ENCODE results near the gene TMEM255A.

The TMEM255A gene

DNA sequence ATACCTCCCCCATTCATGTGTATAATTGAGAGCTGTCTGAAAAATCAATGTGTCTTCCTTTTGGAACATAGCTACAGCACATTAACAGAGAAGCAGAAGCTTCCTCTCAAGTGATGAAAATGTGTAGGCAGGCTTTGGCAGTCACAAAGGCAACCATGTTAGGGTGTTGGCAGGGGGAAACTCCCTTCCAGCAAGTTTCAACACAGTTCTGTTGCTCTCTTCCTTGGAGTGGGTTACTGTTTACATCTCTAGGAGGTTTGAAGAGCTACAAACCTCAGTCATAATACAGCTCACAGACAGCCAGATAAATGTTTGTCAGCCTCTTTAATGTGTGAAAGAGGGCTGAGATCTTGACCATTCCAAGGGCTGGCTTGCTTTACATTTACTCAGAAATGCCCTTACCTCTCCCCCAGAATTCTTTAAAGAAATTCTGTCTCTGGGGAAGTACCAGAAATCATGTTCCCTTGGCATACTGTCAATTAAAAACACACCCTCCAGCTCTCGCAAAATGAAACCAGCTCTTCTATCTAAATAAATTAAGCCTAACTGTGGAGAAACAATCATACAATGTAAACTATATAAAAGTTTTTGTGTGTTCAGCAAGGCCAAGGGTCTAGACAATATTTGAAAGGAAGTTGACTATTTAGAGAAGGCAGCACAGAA lies 41.8 kb downstream of the TMEM255A start:
- H3K36me3 ChIP-seq (ENCODE audit: control insufficient read depth, insufficient read depth, low read length) = no peaks in the 10 kb centered on the region
- H2AFZ ChIP-seq = no peak overlapping the region
- no peaks in the 10 kb centered on the region for H3K27me3 ChIP-seq (ENCODE audit: control insufficient read depth, insufficient read depth, low read length)
- H3K4me3 ChIP-seq (ENCODE audit: low read depth, low read length) = no peak overlapping the region
- no peak overlapping the region for H3K27ac ChIP-seq
- no peak overlapping the region for H3K4me2 ChIP-seq (ENCODE audit: low read length)
- no peak overlapping the region for H3K9ac ChIP-seq
- H3K9me3 ChIP-seq (ENCODE audit: control insufficient read depth, low read length) = no peaks in the 10 kb centered on the region
- no peaks in the 10 kb centered on the region for H3K4me1 ChIP-seq
- no peaks in the 10 kb centered on the region for H3K79me2 ChIP-seq
- TF ChIP-seq, protein P1, sequence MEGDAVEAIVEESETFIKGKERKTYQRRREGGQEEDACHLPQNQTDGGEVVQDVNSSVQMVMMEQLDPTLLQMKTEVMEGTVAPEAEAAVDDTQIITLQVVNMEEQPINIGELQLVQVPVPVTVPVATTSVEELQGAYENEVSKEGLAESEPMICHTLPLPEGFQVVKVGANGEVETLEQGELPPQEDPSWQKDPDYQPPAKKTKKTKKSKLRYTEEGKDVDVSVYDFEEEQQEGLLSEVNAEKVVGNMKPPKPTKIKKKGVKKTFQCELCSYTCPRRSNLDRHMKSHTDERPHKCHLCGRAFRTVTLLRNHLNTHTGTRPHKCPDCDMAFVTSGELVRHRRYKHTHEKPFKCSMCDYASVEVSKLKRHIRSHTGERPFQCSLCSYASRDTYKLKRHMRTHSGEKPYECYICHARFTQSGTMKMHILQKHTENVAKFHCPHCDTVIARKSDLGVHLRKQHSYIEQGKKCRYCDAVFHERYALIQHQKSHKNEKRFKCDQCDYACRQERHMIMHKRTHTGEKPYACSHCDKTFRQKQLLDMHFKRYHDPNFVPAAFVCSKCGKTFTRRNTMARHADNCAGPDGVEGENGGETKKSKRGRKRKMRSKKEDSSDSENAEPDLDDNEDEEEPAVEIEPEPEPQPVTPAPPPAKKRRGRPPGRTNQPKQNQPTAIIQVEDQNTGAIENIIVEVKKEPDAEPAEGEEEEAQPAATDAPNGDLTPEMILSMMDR (IDR thresholded peaks at IDR 0.05) = no peak

DNA sequence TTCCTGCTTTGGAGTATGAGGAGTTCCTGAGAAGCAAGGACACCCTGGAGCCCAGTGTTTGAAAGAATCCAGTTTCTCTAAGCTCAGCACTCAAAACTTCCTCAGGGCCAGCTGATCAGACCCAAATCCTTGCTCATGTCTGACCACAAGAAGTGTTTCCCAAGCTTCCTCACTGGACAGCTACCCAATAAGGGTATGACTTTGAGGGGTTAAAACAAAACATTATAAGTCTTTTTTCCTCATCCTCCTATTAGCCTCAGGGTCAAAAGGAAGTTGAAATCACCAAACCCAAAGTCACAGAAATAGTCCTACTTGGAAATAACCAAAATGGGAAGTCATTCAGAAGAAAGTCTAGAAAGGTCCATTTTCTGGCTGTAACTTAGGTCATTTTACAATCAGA lies 46.9 kb downstream of the TMEM255A start:
- Histone ChIP-seq H3K79me2 (no peaks in the 10 kb centered on the region), H3K9me3 (ENCODE audit: control insufficient read depth, low read length) (no peaks in the 10 kb centered on the region), H3K4me1 (no peaks in the 10 kb centered on the region), H3K36me3 (ENCODE audit: control insufficient read depth, insufficient read depth, low read length) (no peaks in the 10 kb centered on the region), H3K4me2 (ENCODE audit: low read length) (no peak overlapping the region), H3K4me3 (ENCODE audit: low read depth, low read length) (no peak overlapping the region), H3K27me3 (ENCODE audit: control insufficient read depth, insufficient read depth, low read length) (no peaks in the 10 kb centered on the region), H3K9ac (no peak overlapping the region), H3K27ac (no peak overlapping the region), H2AFZ (no peak overlapping the region)
- TF ChIP-seq, protein P1 (IDR thresholded peaks at IDR 0.05) = no peak

DNA sequence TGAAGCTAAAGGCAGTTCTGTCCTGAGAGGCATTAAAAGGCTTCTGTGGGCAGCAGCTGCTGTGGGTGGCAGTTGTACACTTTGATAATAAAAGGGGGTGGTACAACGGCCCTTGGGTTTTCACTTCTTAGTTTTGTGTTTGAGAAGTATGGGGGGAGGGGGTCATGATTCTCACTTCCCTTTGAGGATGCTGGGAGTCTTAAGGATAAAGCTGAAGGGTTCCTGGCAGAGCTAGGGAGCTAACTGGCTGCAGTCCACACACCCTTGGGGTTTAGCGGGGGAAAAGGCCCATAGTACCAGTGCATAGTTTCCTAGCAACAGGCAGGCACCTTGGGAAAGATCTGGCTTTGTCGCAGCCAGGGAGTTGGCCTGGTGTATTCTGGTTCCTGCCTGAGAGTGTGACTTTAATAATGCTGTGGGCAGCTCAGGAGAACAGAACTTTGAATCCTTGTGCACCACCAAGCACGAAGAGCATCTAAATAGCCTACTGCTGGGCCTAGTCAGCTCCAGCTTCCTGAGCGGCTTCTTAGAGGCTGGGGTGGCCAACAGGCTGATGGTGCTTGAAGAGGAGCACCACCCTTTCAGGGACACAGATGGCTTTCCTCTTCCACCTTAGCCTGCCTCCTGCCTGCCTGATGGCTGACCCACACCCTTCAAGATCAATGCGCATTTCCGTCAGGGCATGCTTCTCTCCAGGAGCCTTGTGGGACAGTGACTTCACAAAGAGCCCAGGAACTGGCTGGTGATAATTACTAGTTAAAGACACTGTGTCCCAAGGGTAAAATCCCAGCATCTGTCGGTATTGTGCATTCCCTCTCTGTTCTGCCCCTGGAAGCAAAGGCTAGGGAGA lies 48.2 kb downstream of the TMEM255A start:
- H2AFZ ChIP-seq = no peak overlapping the region
- no peak overlapping the region for H3K9ac ChIP-seq
- no peaks in the 10 kb centered on the region for H3K27me3 ChIP-seq (ENCODE audit: control insufficient read depth, insufficient read depth, low read length)
- H3K4me3 ChIP-seq (ENCODE audit: low read depth, low read length) = no peak overlapping the region
- no peaks in the 10 kb centered on the region for H3K36me3 ChIP-seq (ENCODE audit: control insufficient read depth, insufficient read depth, low read length)
- H3K4me2 ChIP-seq (ENCODE audit: low read length) = no peak overlapping the region
- TF ChIP-seq, protein P1 (IDR thresholded peaks at IDR 0.05) = no peak
- H3K4me1 ChIP-seq = no peaks in the 10 kb centered on the region
- no peak overlapping the region for H3K27ac ChIP-seq
- H3K79me2 ChIP-seq = no peaks in the 10 kb centered on the region
- no peaks in the 10 kb centered on the region for H3K9me3 ChIP-seq (ENCODE audit: control insufficient read depth, low read length)

DNA sequence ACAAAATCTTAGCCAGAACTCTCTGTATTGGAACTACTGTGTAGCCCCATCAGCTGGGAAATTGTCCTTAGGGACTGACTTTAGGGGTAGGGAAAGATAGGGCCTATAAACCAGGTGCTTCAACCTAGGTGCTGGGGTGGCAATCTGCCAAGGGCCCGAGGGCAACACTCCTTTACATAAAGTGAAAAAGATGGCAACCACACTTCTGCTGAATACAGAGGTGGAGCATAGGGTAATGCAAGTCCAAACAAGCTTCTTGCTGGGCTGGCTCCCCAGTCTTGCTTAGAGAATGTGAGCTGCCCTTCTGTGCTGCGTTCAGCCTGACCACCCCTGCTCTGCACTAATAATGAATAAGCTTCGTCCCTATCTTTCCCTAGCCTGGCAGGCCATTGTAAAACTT lies 50.9 kb downstream of the TMEM255A start:
- Histone ChIP-seq H3K27ac (no peak overlapping the region), H3K4me1 (no peaks in the 10 kb centered on the region), H3K27me3 (ENCODE audit: control insufficient read depth, insufficient read depth, low read length) (no peaks in the 10 kb centered on the region), H3K79me2 (no peaks in the 10 kb centered on the region), H3K36me3 (ENCODE audit: control insufficient read depth, insufficient read depth, low read length) (no peaks in the 10 kb centered on the region), H3K9me3 (ENCODE audit: control insufficient read depth, low read length) (no peaks in the 10 kb centered on the region), H3K4me2 (ENCODE audit: low read length) (no peak overlapping the region), H3K4me3 (ENCODE audit: low read depth, low read length) (no peak overlapping the region), H3K9ac (no peak overlapping the region), H2AFZ (no peak overlapping the region)
- TF ChIP-seq, protein P1 (IDR thresholded peaks at IDR 0.05) = no peak

Data from parathyroid adenoma (tissue), 2 donors.